ENCODE data around the gene PPP5C.

DNA sequence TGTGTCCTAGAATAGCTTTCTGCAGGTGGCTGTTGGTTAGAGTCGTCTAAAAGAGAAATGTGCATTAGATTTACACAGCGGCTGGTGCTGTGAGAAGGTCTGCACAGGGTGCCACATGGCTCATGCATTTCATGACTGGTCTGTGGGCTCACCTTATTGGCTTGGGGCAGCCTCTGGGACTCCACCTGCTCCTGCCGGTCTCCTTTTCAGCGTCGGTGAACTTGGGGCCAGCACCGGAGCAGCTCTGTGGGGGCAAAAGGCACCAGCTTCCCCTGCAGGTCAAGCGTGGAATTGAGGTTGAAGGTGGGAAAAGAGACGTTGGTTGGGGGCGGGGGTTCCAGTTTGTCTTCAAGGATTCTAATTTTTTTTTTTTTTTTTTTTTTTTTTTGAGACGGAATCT, 84.9 kb downstream of the PPP5C start:
- TF ChIP-seq, protein P1, sequence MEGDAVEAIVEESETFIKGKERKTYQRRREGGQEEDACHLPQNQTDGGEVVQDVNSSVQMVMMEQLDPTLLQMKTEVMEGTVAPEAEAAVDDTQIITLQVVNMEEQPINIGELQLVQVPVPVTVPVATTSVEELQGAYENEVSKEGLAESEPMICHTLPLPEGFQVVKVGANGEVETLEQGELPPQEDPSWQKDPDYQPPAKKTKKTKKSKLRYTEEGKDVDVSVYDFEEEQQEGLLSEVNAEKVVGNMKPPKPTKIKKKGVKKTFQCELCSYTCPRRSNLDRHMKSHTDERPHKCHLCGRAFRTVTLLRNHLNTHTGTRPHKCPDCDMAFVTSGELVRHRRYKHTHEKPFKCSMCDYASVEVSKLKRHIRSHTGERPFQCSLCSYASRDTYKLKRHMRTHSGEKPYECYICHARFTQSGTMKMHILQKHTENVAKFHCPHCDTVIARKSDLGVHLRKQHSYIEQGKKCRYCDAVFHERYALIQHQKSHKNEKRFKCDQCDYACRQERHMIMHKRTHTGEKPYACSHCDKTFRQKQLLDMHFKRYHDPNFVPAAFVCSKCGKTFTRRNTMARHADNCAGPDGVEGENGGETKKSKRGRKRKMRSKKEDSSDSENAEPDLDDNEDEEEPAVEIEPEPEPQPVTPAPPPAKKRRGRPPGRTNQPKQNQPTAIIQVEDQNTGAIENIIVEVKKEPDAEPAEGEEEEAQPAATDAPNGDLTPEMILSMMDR (IDR thresholded peaks at IDR 0.05 in 4 of 5, conservative IDR thresholded peaks at IDR 0.05 in 1 of 5), result no peak
- TF ChIP-seq POLR2A (IDR thresholded peaks at IDR 0.05), result no peak

Measured in gastrocnemius medialis (tissue), 4 donors.